Measurements from ENCODE around the gene ASPM.
"Not testable (repeated sequence)": the region's sequence is repeated elsewhere in the genome, so short reads cannot be mapped to it uniquely, and the experiment has no call there.

Gene ASPM

GRCh38 chr1:197080323-197080722 lies 66.1 kb downstream of the ASPM start:
- DNase-seq: no peak

GRCh38 chr1:197076585-197076984 lies 69.9 kb downstream of the ASPM start:
- DNase-seq: no peak

- DNase-seq: no peak
These were observed 72.5 kb downstream of the ASPM start for GRCh38 chr1:197073978-197074377.

GRCh38 chr1:197067457-197067818 lies 79.0 kb downstream of the ASPM start:
- DNase-seq: no peak

GRCh38 chr1:197066719-197067456 lies 79.6 kb downstream of the ASPM start, which contains the start of gene F13B:
Gene F13B (minus strand): TSS chr1:197067260. CDS start chr1:197067223, 37 bp downstream.
- no peak for DNase-seq

GRCh38 chr1:197066277-197066676 lies 80.2 kb downstream of the ASPM start:
- no peak for DNase-seq

GRCh38 chr1:197065559-197065958 lies 80.9 kb downstream of the ASPM start:
- DNase-seq: no peak

- no peak for DNase-seq
These were observed 83.3 kb downstream of the ASPM start for GRCh38 chr1:197063212-197063611.

- no peak for DNase-seq
These were observed 83.8 kb downstream of the ASPM start for GRCh38 chr1:197062692-197063091.

- no peak for DNase-seq
These were observed 97.4 kb downstream of the ASPM start for GRCh38 chr1:197049100-197049499.

GRCh38 chr1:197042676-197043341 lies 103.7 kb downstream of the ASPM start:
- DNase-seq: no peak

- DNase-seq: no peak
These were observed 104.7 kb downstream of the ASPM start for GRCh38 chr1:197041486-197042353.

- DNase-seq: no peak
These were observed 109.6 kb downstream of the ASPM start for GRCh38 chr1:197036861-197037260.

- DNase-seq: not testable (repeated sequence)
These were observed 111.7 kb downstream of the ASPM start for GRCh38 chr1:197034631-197035339.
